ENCODE measurements around the gene PRSS56.

PRSS56 gene

DNA sequence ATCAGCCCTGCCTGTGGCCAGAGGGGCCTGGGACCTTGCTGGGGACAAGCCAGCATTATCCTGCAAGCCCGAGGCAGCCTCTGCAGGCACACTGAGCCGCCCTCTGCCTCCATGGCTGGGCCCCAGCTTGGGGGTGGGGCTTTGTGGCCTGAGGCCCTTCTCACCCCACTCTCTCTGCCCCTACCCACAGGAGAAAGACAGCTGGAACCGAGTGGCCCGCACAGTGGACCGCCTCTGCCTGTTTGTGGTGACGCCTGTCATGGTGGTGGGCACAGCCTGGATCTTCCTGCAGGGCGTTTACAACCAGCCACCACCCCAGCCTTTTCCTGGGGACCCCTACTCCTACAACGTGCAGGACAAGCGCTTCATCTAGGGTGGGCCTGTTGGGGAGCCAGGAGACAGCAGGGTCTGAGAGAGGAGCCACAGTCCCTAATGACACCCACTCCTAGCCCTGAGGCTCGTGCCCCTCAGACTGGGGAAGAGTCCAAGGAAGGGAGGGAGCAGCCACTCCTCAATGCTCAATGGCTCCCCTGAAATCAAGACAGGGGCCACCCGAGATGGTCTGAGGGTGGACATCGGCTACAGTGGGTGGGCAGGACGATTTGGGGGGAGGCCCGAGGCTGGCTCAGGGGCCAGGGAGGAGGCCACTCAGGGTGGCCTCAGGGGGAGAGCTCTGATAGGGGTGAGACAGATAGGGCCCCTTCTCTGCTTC, 14.9 kb downstream of the PRSS56 start:
- Histone ChIP-seq H3K9me3 (ENCODE audit: control insufficient read depth in 2 of 2, low read length in 2 of 2) (peaks cover 0 to 3% of the 10 kb centered on the region in 2 donors), H3K27me3 (ENCODE audit: control insufficient read depth in 2 of 2, insufficient read depth in 2 of 2, low read length in 2 of 2) (peaks cover 5% of the 10 kb centered on the region in 2 donors), H3K4me1 (ENCODE audit: control insufficient read depth in 2 of 2, insufficient read depth in 2 of 2, low read length in 2 of 2) (no peaks in the 10 kb centered on the region), H3K27ac (ENCODE audit: low read depth in 2 of 2, low read length in 2 of 2) (no peak overlapping the region), H3K4me3 (ENCODE audit: low read length in 2 of 2) (no peak overlapping the region), H3K9ac (ENCODE audit: low read depth in 1 of 2, low read length in 2 of 2) (no peak overlapping the region), H3K36me3 (ENCODE audit: control insufficient read depth in 2 of 2, insufficient read depth in 2 of 2, low read length in 2 of 2) (no peaks in the 10 kb centered on the region)

DNA sequence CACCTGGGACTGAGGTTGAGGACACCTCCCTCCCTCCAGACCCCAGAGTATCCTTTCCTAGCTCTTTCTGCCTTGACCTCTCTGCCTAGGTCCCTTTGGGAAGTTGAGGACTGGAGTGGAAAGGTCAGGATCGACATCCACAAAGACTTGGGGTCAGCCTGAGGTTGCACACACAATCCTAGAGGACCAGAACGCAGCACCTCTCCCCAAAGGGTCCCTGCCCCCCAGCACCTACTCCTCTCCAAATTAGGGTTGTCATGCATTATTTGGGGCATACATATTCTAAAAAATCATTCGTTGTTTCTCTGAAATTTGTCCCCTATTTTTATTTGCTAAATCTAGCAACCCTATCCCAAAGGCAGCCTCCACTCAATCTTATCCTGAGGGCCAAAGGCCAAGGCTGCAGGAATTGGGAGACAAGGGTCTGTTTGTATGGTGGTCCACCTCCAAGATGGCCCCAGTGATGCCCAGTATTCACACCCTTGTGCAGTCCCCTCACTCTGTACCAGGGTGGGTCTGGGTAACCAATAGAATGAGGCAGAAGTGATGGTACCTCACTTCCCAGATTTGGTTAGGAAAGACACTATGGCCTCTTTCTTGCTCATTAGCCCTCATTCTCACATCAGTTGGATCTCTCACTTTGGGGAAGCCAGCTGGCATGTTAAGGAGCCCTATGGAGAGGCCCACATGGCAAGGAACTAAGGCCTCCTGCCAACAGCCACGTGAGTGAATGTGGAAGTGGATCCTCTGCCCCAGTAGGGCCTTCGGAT, 15.8 kb downstream of the PRSS56 start:
- Histone ChIP-seq H3K4me3 (ENCODE audit: low read length in 2 of 2) (no peak overlapping the region), H3K4me1 (ENCODE audit: control insufficient read depth in 2 of 2, insufficient read depth in 2 of 2, low read length in 2 of 2) (no peaks in the 10 kb centered on the region), H3K27ac (ENCODE audit: low read depth in 2 of 2, low read length in 2 of 2) (no peak overlapping the region), H3K36me3 (ENCODE audit: control insufficient read depth in 2 of 2, insufficient read depth in 2 of 2, low read length in 2 of 2) (no peaks in the 10 kb centered on the region), H3K27me3 (ENCODE audit: control insufficient read depth in 2 of 2, insufficient read depth in 2 of 2, low read length in 2 of 2) (peaks cover 5 to 6% of the 10 kb centered on the region in 2 donors), H3K9me3 (ENCODE audit: control insufficient read depth in 2 of 2, low read length in 2 of 2) (peaks cover 0 to 3% of the 10 kb centered on the region in 2 donors), H3K9ac (ENCODE audit: low read depth in 1 of 2, low read length in 2 of 2) (no peak overlapping the region)

DNA sequence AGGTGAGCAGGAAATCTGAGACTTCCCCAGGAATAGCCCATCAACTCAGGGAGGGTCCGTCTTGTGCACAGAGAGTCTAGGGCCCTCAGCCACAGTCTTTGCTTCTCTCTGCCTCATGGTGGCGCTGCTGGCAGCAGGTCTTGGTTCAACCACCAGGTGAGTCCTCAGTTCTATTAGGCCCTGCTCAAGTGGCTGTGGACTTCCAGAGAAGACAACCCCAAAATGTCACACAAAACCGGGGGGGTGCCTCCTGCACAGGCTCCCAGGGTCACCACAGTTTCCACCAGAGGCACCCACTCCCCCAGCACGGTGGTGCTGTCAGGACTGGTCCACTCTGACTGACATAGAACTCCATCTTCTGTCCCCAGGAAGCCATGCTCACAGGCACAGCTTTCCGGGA, 16.9 kb downstream of the PRSS56 start:
- Histone ChIP-seq H3K27me3 (ENCODE audit: control insufficient read depth in 2 of 2, insufficient read depth in 2 of 2, low read length in 2 of 2) (peaks cover 5 to 6% of the 10 kb centered on the region in 2 donors), H3K4me3 (ENCODE audit: low read length in 2 of 2) (no peak overlapping the region), H3K9me3 (ENCODE audit: control insufficient read depth in 2 of 2, low read length in 2 of 2) (peaks cover 0 to 3% of the 10 kb centered on the region in 2 donors), H3K4me1 (ENCODE audit: control insufficient read depth in 2 of 2, insufficient read depth in 2 of 2, low read length in 2 of 2) (no peaks in the 10 kb centered on the region), H3K9ac (ENCODE audit: low read depth in 1 of 2, low read length in 2 of 2) (no peak overlapping the region), H3K27ac (ENCODE audit: low read depth in 2 of 2, low read length in 2 of 2) (no peak overlapping the region), H3K36me3 (ENCODE audit: control insufficient read depth in 2 of 2, insufficient read depth in 2 of 2, low read length in 2 of 2) (no peaks in the 10 kb centered on the region)

DNA sequence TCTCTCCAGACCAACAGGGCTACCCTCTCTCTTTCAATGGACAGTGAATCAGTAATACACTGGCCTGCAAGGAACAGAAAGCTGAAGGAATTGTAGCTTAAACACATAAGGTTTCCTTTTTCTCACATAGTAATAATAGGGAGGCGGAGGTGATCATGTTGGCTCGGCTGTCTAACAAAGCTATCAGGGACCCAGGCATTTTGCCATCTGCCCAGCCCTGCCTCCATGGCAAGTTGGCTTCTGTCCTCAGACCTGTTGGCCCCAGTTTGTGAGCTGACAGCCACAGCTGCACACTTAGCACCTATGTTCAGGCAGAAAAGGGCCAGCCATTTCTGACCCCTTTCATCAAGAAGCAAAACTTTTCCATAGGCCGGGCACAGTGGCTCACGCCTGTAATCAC, 17.3 kb downstream of the PRSS56 start:
- H3K27me3 ChIP-seq (ENCODE audit: control insufficient read depth in 2 of 2, insufficient read depth in 2 of 2, low read length in 2 of 2), result peaks cover 5 to 6% of the 10 kb centered on the region in 2 donors
- no peak overlapping the region for H3K4me3 ChIP-seq (ENCODE audit: low read length in 2 of 2)
- H3K27ac ChIP-seq (ENCODE audit: low read depth in 2 of 2, low read length in 2 of 2), result no peak overlapping the region
- H3K9me3 ChIP-seq (ENCODE audit: control insufficient read depth in 2 of 2, low read length in 2 of 2), result peaks cover 0 to 3% of the 10 kb centered on the region in 2 donors
- H3K4me1 ChIP-seq (ENCODE audit: control insufficient read depth in 2 of 2, insufficient read depth in 2 of 2, low read length in 2 of 2), result no peaks in the 10 kb centered on the region
- no peak overlapping the region for H3K9ac ChIP-seq (ENCODE audit: low read depth in 1 of 2, low read length in 2 of 2)
- no peaks in the 10 kb centered on the region for H3K36me3 ChIP-seq (ENCODE audit: control insufficient read depth in 2 of 2, insufficient read depth in 2 of 2, low read length in 2 of 2)

- H3K9ac ChIP-seq (ENCODE audit: low read depth in 1 of 2, low read length in 2 of 2), result no peak overlapping the region
- H3K27ac ChIP-seq (ENCODE audit: low read depth in 2 of 2, low read length in 2 of 2), result no peak overlapping the region
- no peaks in the 10 kb centered on the region for H3K4me1 ChIP-seq (ENCODE audit: control insufficient read depth in 2 of 2, insufficient read depth in 2 of 2, low read length in 2 of 2)
- H3K9me3 ChIP-seq (ENCODE audit: control insufficient read depth in 2 of 2, low read length in 2 of 2), result peaks cover 0 to 3% of the 10 kb centered on the region in 2 donors
- no peak overlapping the region for H3K4me3 ChIP-seq (ENCODE audit: low read length in 2 of 2)
- peaks cover 5 to 6% of the 10 kb centered on the region in 2 donors for H3K27me3 ChIP-seq (ENCODE audit: control insufficient read depth in 2 of 2, insufficient read depth in 2 of 2, low read length in 2 of 2)
- H3K36me3 ChIP-seq (ENCODE audit: control insufficient read depth in 2 of 2, insufficient read depth in 2 of 2, low read length in 2 of 2), result no peaks in the 10 kb centered on the region
Observed at GRCh38 chr2:232538671-232539070, 18.5 kb downstream of the PRSS56 start.

- H3K36me3 ChIP-seq (ENCODE audit: control insufficient read depth in 2 of 2, insufficient read depth in 2 of 2, low read length in 2 of 2), result no peaks in the 10 kb centered on the region
- no peaks in the 10 kb centered on the region for H3K4me1 ChIP-seq (ENCODE audit: control insufficient read depth in 2 of 2, insufficient read depth in 2 of 2, low read length in 2 of 2)
- peaks cover 5 to 6% of the 10 kb centered on the region in 2 donors for H3K27me3 ChIP-seq (ENCODE audit: control insufficient read depth in 2 of 2, insufficient read depth in 2 of 2, low read length in 2 of 2)
Observed at GRCh38 chr2:232539298-232540231, 19.4 kb downstream of the PRSS56 start, which contains the start of gene CHRNG. CHRNG (plus strand) TSS chr2:232539692; CDS start chr2:232539748, 56 bp downstream.

GRCh38 chr2:232540441-232541041, 20.4 kb downstream of the PRSS56 start:
- H3K9me3 ChIP-seq (ENCODE audit: control insufficient read depth in 2 of 2, low read length in 2 of 2), result peaks cover 0 to 3% of the 10 kb centered on the region in 2 donors
- H3K4me1 ChIP-seq (ENCODE audit: control insufficient read depth in 2 of 2, insufficient read depth in 2 of 2, low read length in 2 of 2), result no peaks in the 10 kb centered on the region
- H3K27me3 ChIP-seq (ENCODE audit: control insufficient read depth in 2 of 2, insufficient read depth in 2 of 2, low read length in 2 of 2), result peaks cover 5 to 6% of the 10 kb centered on the region in 2 donors
- no peak overlapping the region for H3K27ac ChIP-seq (ENCODE audit: low read depth in 2 of 2, low read length in 2 of 2)
- H3K4me3 ChIP-seq (ENCODE audit: low read length in 2 of 2), result no peak overlapping the region
- peaks cover 0 to under 1% of the 10 kb centered on the region in 2 donors for H3K36me3 ChIP-seq (ENCODE audit: control insufficient read depth in 2 of 2, insufficient read depth in 2 of 2, low read length in 2 of 2)
- H3K9ac ChIP-seq (ENCODE audit: low read depth in 1 of 2, low read length in 2 of 2), result no peak overlapping the region

More at GRCh38 chr2:232539298-232540231, 19.4 kb downstream of the PRSS56 start, which contains the start of gene CHRNG:
- Histone ChIP-seq H3K4me3 (ENCODE audit: low read length in 2 of 2) (no peak within 1 kb of the TSS), H3K9me3 (ENCODE audit: control insufficient read depth in 2 of 2, low read length in 2 of 2) (peaks cover 0 to 3% of the 10 kb centered on the region in 2 donors), H3K9ac (ENCODE audit: low read depth in 1 of 2, low read length in 2 of 2) (no peak within 1 kb of the TSS), H3K27ac (ENCODE audit: low read depth in 2 of 2, low read length in 2 of 2) (no peak within 1 kb of the TSS)

DNA sequence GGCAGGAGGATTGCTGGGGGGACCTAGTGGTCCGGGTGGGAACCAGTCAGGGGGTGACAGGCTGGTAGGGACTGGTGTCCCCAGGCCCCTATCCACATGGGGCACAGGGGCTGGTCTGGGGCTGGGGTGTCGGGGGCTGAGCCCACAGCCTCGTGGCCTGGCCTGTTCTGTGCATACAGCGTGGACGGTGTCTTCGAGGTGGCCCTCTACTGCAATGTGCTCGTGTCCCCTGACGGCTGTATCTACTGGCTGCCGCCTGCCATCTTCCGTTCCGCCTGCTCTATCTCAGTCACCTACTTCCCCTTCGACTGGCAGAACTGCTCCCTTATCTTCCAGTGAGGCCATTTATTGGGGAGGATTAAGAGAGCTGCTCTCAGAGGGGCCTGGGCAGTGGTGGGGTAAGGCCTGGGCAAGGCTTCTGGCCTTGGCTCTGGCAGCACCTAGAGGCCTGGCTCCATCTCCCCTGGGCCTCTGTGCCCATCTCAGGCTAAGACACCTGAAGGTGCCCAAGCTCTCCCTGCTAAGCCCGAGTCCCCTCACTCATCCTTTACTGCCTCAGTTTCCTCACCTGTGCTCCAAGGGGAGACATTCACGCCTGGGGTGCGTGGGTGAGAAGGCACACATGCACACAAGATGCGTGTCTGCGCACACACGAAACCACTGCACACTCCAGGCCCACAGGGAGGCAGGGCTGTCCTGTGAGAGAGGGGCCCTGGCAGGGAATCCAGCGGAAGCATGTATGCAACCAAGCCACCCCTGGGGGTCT, 21.2 kb downstream of the PRSS56 start:
- Histone ChIP-seq H3K36me3 (ENCODE audit: control insufficient read depth in 2 of 2, insufficient read depth in 2 of 2, low read length in 2 of 2) (peaks cover 0 to 3% of the 10 kb centered on the region in 2 donors), H3K4me3 (ENCODE audit: low read length in 2 of 2) (no peak overlapping the region), H3K9me3 (ENCODE audit: control insufficient read depth in 2 of 2, low read length in 2 of 2) (no peaks in the 10 kb centered on the region), H3K9ac (ENCODE audit: low read depth in 1 of 2, low read length in 2 of 2) (no peak overlapping the region), H3K27ac (ENCODE audit: low read depth in 2 of 2, low read length in 2 of 2) (no peak overlapping the region), H3K4me1 (ENCODE audit: control insufficient read depth in 2 of 2, insufficient read depth in 2 of 2, low read length in 2 of 2) (no peaks in the 10 kb centered on the region), H3K27me3 (ENCODE audit: control insufficient read depth in 2 of 2, insufficient read depth in 2 of 2, low read length in 2 of 2) (peaks cover 5 to 6% of the 10 kb centered on the region in 2 donors)

Data from mucosa of rectum (tissue), 2 donors.